Left kidney (tissue), 2 donors: ENCODE data around the gene STARD9. TPM values are rescaled to one million over a fixed set of nuclear protein-coding genes. Genes with fewer than 3 reads are reported as not detected.
"Not testable (repeated sequence)": the region's sequence is repeated elsewhere in the genome, so short reads cannot be mapped to it uniquely, and the experiment has no call there.

Source experiments
- DNase-seq: peaks from one replicate; pipeline ENCODE4 v3.0.0-alpha.2; 2013
- polyA plus RNA-seq: library from polyadenylated mRNA; unstranded; fragments of 120-200 nt; gene quantifications from one replicate; pipeline ENCODE4 v1.2.1, GENCODE V29; 2013; ENCODE audit not compliant: insufficient read length

The STARD9 gene
- polyA plus RNA-seq, 1 donor, result 14.3 TPM

DNA sequence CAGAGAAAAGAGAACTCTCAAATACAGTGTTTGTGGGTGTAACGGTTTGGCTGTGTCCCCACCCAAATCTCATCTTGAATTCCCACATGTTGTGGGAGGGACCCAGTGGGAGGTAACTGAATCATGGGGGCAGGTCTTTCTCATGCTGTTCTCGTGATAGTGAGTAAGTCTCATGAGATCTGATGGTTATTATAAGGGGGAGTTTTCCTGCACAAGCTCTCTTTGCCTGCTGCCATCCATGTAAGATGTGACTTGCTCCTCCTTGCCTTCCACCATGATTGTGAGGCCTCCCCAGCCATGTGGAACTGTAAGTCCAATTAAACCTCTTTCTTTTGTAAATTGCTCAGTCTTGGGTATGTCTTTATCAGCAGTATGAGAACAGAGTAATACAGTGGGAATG lies 186.4 kb downstream of the STARD9 start:
- DNase-seq, result not testable (repeated sequence)

DNA sequence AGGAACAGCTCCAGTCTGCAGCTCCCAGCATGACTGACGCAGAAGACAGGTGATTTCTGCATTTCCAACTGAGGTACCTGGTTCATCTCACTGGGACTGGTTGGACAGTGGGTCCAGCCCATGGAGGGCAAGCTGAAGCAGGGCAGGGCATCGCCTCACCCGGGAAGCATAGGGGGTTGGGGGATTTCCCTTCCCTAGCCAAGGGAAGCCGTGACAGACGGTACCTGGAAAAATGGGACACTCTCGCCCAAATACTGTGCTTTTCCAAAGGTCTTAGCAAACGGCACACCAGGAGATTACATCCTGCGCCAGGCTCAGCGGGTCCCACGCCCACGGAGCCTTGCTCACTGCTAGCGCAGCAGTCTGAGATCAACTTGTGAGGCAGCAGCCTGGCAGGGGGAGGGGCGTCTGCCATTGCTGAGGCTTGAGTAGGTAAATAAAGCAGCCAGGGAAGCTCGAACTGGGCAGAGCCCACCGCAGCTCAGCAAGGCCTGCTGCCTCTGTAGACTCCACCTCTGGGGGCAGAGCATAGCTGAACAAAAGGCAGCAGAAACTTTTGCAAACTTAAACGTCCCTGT lies 188.8 kb downstream of the STARD9 start:
- not testable (repeated sequence) for DNase-seq

GRCh38 chr15:42766109-42766508 lies 190.7 kb downstream of the STARD9 start:
- not testable (repeated sequence) for DNase-seq

Other genes with a start within 250 kb of the STARD9 start
- 37.5 TPM for gene CAPN3, start 216.1 kb upstream of the STARD9 start, polyA plus RNA-seq
- 56.5 TPM for gene ZNF106, start 84.5 kb upstream of the STARD9 start, polyA plus RNA-seq
- gene SNAP23, start 80.0 kb upstream of the STARD9 start, polyA plus RNA-seq, result 126 TPM
- gene LRRC57, start 26.8 kb upstream of the STARD9 start, polyA plus RNA-seq, result 27.1 TPM
- gene HAUS2, start 26.8 kb upstream of the STARD9 start, polyA plus RNA-seq, result 27.2 TPM
- gene CDAN1, start 161.5 kb downstream of the STARD9 start, polyA plus RNA-seq, result 19.2 TPM